GM13977 (cell line): ENCODE measurements around the gene PBX1.

Experiments
- DNase-seq: peaks from one replicate; pipeline ENCODE4 v3.0.0; 2012; ENCODE audit warnings: low spot score
- CTCF ChIP-seq: IDR thresholded peaks from 2 replicates; pipeline ENCODE4 v1.5.1; 2012; ENCODE audit warnings: mild to moderate bottlenecking, control low read depth; ENCODE audit not compliant: insufficient read depth; ENCODE audit errors: extremely low read depth, missing control alignments
- in situ Hi-C: fragments of 300-500 bp; cut with MboI; formaldehyde crosslinking; loops from one replicate; pipeline ENCODE4 v1.12.0; 2022; ENCODE audit warnings: low sequenced_read_pairs, low pct_unique_long_range_greater_than_20kb, mixed read lengths, inconsistent platforms; ENCODE audit not compliant: unreplicated experiment

Gene PBX1

DNA sequence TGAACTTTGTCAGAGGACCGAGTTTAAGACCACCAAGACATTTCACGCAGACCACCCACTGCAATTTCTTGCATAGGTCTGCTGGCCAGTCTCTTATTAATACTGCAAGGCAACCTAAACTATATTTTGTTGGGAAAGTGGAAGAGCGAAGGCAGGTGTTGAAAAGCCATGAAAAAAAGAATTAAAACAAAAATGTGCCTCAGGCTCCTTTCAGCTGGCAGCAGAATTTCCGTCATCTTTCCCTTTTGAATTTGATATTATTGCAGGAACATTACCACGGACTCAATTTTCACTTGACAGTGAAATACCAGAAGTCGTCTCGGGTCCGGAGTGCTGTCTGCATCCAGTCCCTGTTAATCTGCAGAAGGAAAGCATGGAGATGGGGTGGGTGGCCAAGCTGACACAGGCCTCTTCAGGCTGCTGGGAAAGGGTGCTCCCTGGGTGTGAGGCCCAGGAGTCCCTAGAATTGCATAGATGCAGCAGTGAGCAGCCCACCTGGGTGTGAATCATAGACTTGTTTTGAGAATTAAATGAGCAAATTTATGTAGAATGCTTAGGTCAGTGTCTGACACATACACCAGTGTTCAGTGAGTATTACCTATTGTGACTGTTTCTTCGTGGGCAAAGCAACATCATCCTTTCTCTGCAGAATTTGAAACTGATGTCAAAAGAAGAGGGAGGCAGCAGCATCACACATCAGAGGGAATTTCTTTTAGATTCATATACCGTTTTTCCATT lies 150.7 kb downstream of the PBX1 start:
- no peak for TF ChIP-seq CTCF
- no peak for DNase-seq
- in situ Hi-C loops = no loop called here

GRCh38 chr1:164712131-164713036 lies 153.4 kb downstream of the PBX1 start:
- no peak for DNase-seq
- in situ Hi-C loops = no loop called here
- no peak for TF ChIP-seq CTCF

DNA sequence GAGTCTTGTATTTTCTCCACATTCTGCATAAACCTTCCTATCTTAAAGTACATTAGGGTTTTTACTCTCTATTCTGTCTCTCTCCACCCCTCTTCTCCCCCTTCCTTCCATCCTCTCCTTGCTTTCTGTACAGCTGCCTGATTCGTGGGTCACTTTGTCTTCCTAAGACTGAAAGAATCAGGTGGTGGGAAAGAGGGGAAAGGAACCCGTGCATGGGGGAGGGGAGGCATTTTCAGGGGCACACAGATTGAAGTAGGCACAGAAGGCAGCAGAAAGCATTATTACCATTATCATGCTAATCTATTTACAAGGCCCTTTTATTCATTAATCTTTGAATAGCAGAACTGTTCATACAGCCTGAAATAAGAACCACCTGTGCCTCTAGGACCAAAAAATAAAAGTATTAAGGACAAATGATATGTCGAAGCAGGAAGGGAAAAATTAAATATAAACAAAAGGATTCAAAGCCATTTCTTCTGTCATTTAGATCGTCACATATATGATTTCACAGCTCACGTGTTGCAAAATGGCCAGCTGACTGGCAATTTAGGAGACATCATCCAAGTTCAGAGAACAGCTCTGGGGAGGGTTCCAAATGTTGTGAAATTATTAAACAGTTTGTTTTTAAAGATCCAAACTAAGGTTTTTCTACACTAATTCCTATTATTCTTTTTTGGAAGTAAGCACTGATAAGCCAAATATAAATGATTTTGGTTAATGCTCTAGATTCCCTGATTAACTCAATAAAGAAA lies 154.6 kb downstream of the PBX1 start:
- no peak for TF ChIP-seq CTCF
- in situ Hi-C loops = no loop called here
- DNase-seq = no peak

- in situ Hi-C loops = no loop called here
These were observed 158.2 kb downstream of the PBX1 start for GRCh38 chr1:164716992-164717703.

DNA sequence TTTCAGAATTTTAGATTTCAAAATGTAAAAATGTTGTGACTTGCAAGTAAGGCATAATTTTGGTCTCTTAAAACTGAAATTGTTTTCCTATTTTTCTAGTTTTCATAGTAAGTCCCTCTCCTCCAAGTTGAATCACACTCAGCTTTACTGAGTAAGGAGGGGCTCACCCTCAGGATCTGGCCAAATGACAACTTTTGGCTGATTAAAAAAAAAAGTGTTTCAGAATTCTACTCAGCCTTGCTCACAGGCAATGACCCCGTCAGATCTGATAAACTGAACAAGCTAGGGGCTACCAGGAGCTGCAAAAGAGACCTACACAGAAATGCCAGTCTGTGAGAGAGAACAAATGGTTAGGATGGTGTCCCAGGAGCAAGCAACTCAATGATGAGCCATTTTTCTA lies 159.8 kb downstream of the PBX1 start:
- in situ Hi-C loops = no loop called here
- DNase-seq = no peak
- TF ChIP-seq CTCF = no peak

More at GRCh38 chr1:164716992-164717703, 158.2 kb downstream of the PBX1 start:
- no peak for TF ChIP-seq CTCF
- no peak for DNase-seq
